HEK293 (cell line): ENCODE results near the gene NUBPL.
"Not testable (repeated sequence)": the region's sequence is repeated elsewhere in the genome, so short reads cannot be mapped to it uniquely, and the experiment has no call there.

Experiments used
- CTCF ChIA-PET: fragments of 350-600 bp; formaldehyde crosslinking; extraction: SDS; loops from one replicate; lab custom pipeline; 2021; ENCODE audit warnings: antibody characterized with exemption; lab: Yijun Ruan, JAX
- POLR2A ChIA-PET: fragments of 300-600 bp; formaldehyde crosslinking; extraction: SDS; loops from one replicate; lab custom pipeline; 2020; ENCODE audit warnings: antibody characterized with exemption, inconsistent platforms; lab: Yijun Ruan, JAX
- H3K27ac ChIP-seq: fragments of 200-500 bp; sonication (Bioruptor generic); 2 replicates; pipeline ENCODE4 v1.5.1; 2014; ENCODE audit warnings: low read depth, low read length, control low read depth, inconsistent platforms; ENCODE audit errors: extremely low read depth
- H3K36me3 ChIP-seq, 2 experiments: fragments of 200-500 bp in 1 of 2; sonication (Bioruptor generic) in 1 of 2; 1 replicate in 1 of 2; 2 replicates in 1 of 2; pipeline ENCODE4 v1.5.1; 2014 to 2017; ENCODE audit warnings: inconsistent platforms in 2 of 2, low read length in 2 of 2; ENCODE audit not compliant: control insufficient read depth in 2 of 2, insufficient read depth in 1 of 2
- H3K4me1 ChIP-seq: fragments of 200-500 bp; sonication (Bioruptor generic); 2 replicates; pipeline ENCODE4 v1.5.1; 2014; ENCODE audit warnings: mild to moderate bottlenecking, low read length, inconsistent platforms; ENCODE audit not compliant: control insufficient read depth, insufficient read depth
- H3K4me3 ChIP-seq: 2 replicates; pipeline ENCODE4 v1.5.1; 2011; ENCODE audit warnings: low read depth, mild to moderate bottlenecking, control low read depth, low read length, moderate library complexity
- H3K9me3 ChIP-seq: fragments of 200-500 bp; sonication (Bioruptor generic); 2 replicates; pipeline ENCODE4 v1.5.1; 2014; ENCODE audit warnings: low read depth, low read length, inconsistent platforms; ENCODE audit not compliant: control insufficient read depth, insufficient read depth
- CTCF ChIP-seq: fragments of 450-650 bp; formaldehyde crosslinking; IDR thresholded peaks from 2 replicates; pipeline ENCODE4 v1.5.1; 2016; ENCODE audit warnings: missing biosample characterization, missing genetic modification characterization
- PBX3 ChIP-seq: sonication (generic); formaldehyde crosslinking; IDR thresholded peaks from 2 replicates; pipeline ENCODE4 v1.8.1; 2022; ENCODE audit warnings: mild to moderate bottlenecking, moderate library complexity, missing genetic modification reagents
- PRDM10 ChIP-seq: fragments of 450-650 bp; formaldehyde crosslinking; IDR thresholded peaks from 2 replicates; pipeline ENCODE4 v1.5.1; 2016; ENCODE audit warnings: missing biosample characterization, missing genetic modification characterization
- SCRT2 ChIP-seq: fragments of 450-650 bp; formaldehyde crosslinking; IDR thresholded peaks from 2 replicates; pipeline ENCODE4 v1.5.1; 2016; ENCODE audit warnings: missing biosample characterization, missing genetic modification characterization
- SP7 ChIP-seq: fragments of 450-650 bp; formaldehyde crosslinking; IDR thresholded peaks from 2 replicates; pipeline ENCODE4 v1.5.1; 2016; ENCODE audit warnings: missing biosample characterization, missing genetic modification characterization
- ZBTB11 ChIP-seq: fragments of 450-650 bp; formaldehyde crosslinking; conservative IDR thresholded peaks from 2 replicates; pipeline ENCODE4 v1.5.1; 2016; ENCODE audit warnings: low read depth, missing biosample characterization, missing genetic modification characterization
- ZBTB20 ChIP-seq: fragments of 450-650 bp; formaldehyde crosslinking; IDR thresholded peaks from 2 replicates; pipeline ENCODE4 v1.5.1; 2016; ENCODE audit warnings: missing biosample characterization, missing genetic modification characterization
- ZEB2 ChIP-seq: fragments of 450-650 bp; formaldehyde crosslinking; IDR thresholded peaks from 2 replicates; pipeline ENCODE4 v1.5.1; 2016; ENCODE audit warnings: missing biosample characterization, missing genetic modification characterization
- ZFP37 ChIP-seq: fragments of 450-650 bp; formaldehyde crosslinking; IDR thresholded peaks from 2 replicates; pipeline ENCODE4 v1.5.1; 2016; ENCODE audit warnings: missing biosample characterization, missing genetic modification characterization
- ZNF16 ChIP-seq: fragments of 450-650 bp; formaldehyde crosslinking; IDR thresholded peaks from 2 replicates; pipeline ENCODE4 v1.5.1; 2016; ENCODE audit warnings: low read depth, missing biosample characterization, missing genetic modification characterization
- ZNF248 ChIP-seq: fragments of 450-650 bp; formaldehyde crosslinking; IDR thresholded peaks from 2 replicates; pipeline ENCODE4 v1.5.1; 2017; ENCODE audit warnings: missing biosample characterization, missing genetic modification characterization
- ZNF274 ChIP-seq, 2 experiments: fragments of 200-500 bp in 1 of 2; fragments of 450-650 bp in 1 of 2; sonication (Bioruptor generic) in 1 of 2; formaldehyde crosslinking in 1 of 2; IDR thresholded peaks; 2 replicates each; pipeline versions ENCODE4 v1.5.1 to v1.6.1; 2014 to 2016; ENCODE audit warnings: borderline replicate concordance in 1 of 2, inconsistent platforms in 1 of 2, low read length in 1 of 2, missing biosample characterization in 1 of 2, missing genetic modification characterization in 1 of 2
- ZNF433 ChIP-seq: fragments of 450-650 bp; formaldehyde crosslinking; IDR thresholded peaks from 2 replicates; pipeline ENCODE4 v1.5.1; 2016; ENCODE audit warnings: missing biosample characterization, missing genetic modification characterization, low read depth
- ZNF521 ChIP-seq: fragments of 450-650 bp; formaldehyde crosslinking; IDR thresholded peaks from 2 replicates; pipeline ENCODE4 v1.5.1; 2017; ENCODE audit warnings: missing biosample characterization, mild to moderate bottlenecking, missing genetic modification characterization
- ZNF530 ChIP-seq: fragments of 450-650 bp; formaldehyde crosslinking; IDR thresholded peaks from 2 replicates; pipeline ENCODE4 v1.5.1; 2016; ENCODE audit warnings: low read depth, missing biosample characterization, missing genetic modification characterization
- ZNF596 ChIP-seq: fragments of 450-650 bp; IDR thresholded peaks from 2 replicates; pipeline ENCODE4 v1.5.0; 2018; ENCODE audit warnings: missing biosample characterization, mild to moderate bottlenecking, missing genetic modification characterization, moderate library complexity
- ZNF621 ChIP-seq: fragments of 450-650 bp; formaldehyde crosslinking; IDR thresholded peaks from 2 replicates; pipeline ENCODE4 v1.5.1; 2017; ENCODE audit warnings: missing biosample characterization, missing genetic modification characterization
- ZNF624 ChIP-seq: fragments of 450-650 bp; formaldehyde crosslinking; IDR thresholded peaks from 2 replicates; pipeline ENCODE4 v1.5.1; 2017; ENCODE audit warnings: missing biosample characterization, missing genetic modification characterization
- ZNF658 ChIP-seq: fragments of 450-650 bp; formaldehyde crosslinking; IDR thresholded peaks from 2 replicates; pipeline ENCODE4; 2016; ENCODE audit warnings: missing biosample characterization, missing genetic modification characterization
- ZNF692 ChIP-seq: fragments of 450-650 bp; formaldehyde crosslinking; IDR thresholded peaks from 2 replicates; pipeline ENCODE4 v1.5.1; 2016; ENCODE audit warnings: missing biosample characterization, missing genetic modification characterization
- ZNF701 ChIP-seq: fragments of 450-650 bp; formaldehyde crosslinking; IDR thresholded peaks from 2 replicates; pipeline ENCODE4 v1.5.1; 2016; ENCODE audit warnings: missing biosample characterization, missing genetic modification characterization
- ZXDB ChIP-seq: fragments of 450-650 bp; formaldehyde crosslinking; IDR thresholded peaks from 2 replicates; pipeline ENCODE4 v1.5.1; 2016; ENCODE audit warnings: missing biosample characterization, missing genetic modification characterization

The NUBPL gene

GRCh38 chr14:31792726-31793125 is 231.5 kb downstream of the NUBPL start:
- ChIA-PET CTCF (no interaction called here), POLR2A (no interaction called here)
- TF ChIP-seq ZNF692 (tag by site-specific recombination), result no peak
- no peak for TF ChIP-seq SCRT2
- no peak for TF ChIP-seq ZNF248 (tag by site-specific recombination)
- TF ChIP-seq ZNF274 (IDR thresholded peaks at IDR 0.05; ENCODE audit: low read length), result no peak
- TF ChIP-seq ZNF274 (tag by site-specific recombination; IDR thresholded peaks at IDR 0.05; ENCODE audit: borderline replicate concordance), result no peak
- no peak for TF ChIP-seq ZEB2 (tag by site-specific recombination)
- TF ChIP-seq ZBTB11, result no peak
- TF ChIP-seq CTCF (tag by site-specific recombination), result no peak
- TF ChIP-seq ZBTB20 (tag by site-specific recombination), result no peak
- no peak for TF ChIP-seq ZNF530 (tag by site-specific recombination)
- TF ChIP-seq PBX3 (CRISPR knock-in tag), result no peak
- TF ChIP-seq ZNF521 (tag by site-specific recombination), result no peak
- H3K4me1 ChIP-seq, result no peaks in the 10 kb centered on the region
- no peak overlapping the region for H3K4me3 ChIP-seq
- no peaks in the 10 kb centered on the region for H3K9me3 ChIP-seq
- H3K36me3 ChIP-seq, result no peaks in the 10 kb centered on the region
- H3K27ac ChIP-seq, result no peak overlapping the region

- H3K36me3 ChIP-seq, CTCF ChIA-PET, POLR2A ChIA-PET, H3K4me3 ChIP-seq, H3K27ac ChIP-seq, H3K4me1 ChIP-seq, H3K9me3 ChIP-seq: not testable (repeated sequence)
Observed at GRCh38 chr14:31797946-31798345, 236.7 kb downstream of the NUBPL start.

- H3K4me1 ChIP-seq, result no peaks in the 10 kb centered on the region
- no peaks in the 10 kb centered on the region for H3K36me3 ChIP-seq
- POLR2A ChIA-PET, result no interaction called here
- CTCF ChIA-PET, result no interaction called here
- no peaks in the 10 kb centered on the region for H3K9me3 ChIP-seq
- no peak overlapping the region for H3K4me3 ChIP-seq
- H3K27ac ChIP-seq, result no peak overlapping the region
- TF ChIP-seq ZNF701 (tag by site-specific recombination), result no peak
- no peak for TF ChIP-seq ZNF433 (tag by site-specific recombination)
- no peak for TF ChIP-seq ZFP37 (tag by site-specific recombination)
- TF ChIP-seq ZNF624 (tag by site-specific recombination), result no peak
- no peak for TF ChIP-seq ZNF658 (tag by site-specific recombination)
- TF ChIP-seq ZXDB (tag by site-specific recombination), result no peak
- TF ChIP-seq PRDM10 (tag by site-specific recombination), result no peak
- no peak for TF ChIP-seq ZNF16
- TF ChIP-seq ZNF596 (tag by site-specific recombination), result no peak
- TF ChIP-seq SP7 (tag by site-specific recombination), result no peak
- no peak for TF ChIP-seq ZNF621 (tag by site-specific recombination)
Observed at GRCh38 chr14:31802838-31803237, 241.6 kb downstream of the NUBPL start.
